ENCODE measurements around the gene SEMA3F. TPM values are rescaled to one million over a fixed set of nuclear protein-coding genes. Genes with fewer than 3 reads are reported as not detected.
A peak's percentile ranks its signal among the peaks of the same experiment; 100 is the strongest.

SEMA3F gene
- total RNA-seq, 1 donor from 2014 or later, result 33.5 TPM

DNA sequence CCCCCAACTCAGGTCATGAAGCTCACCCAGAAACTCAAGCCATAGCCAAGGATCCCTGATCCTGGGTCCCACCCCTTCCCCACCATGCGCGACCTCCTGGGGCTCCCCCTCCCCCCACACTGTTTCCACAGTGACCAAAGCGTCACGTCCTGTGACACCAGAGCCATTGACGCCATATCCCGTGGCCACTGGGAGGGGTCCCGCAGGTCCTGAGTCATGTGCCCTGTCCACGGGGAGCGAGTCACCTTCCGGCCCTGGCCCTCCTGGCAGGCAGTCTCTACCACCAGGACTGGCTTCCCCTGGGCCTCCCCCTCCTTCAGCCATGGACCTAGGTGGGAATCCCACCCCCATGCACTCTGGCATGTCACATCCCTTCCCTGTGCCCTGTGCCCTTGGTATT is 15.6 kb downstream of the SEMA3F start:
- DNase-seq (ENCODE audit: low read depth), result peak; percentile 67

DNA sequence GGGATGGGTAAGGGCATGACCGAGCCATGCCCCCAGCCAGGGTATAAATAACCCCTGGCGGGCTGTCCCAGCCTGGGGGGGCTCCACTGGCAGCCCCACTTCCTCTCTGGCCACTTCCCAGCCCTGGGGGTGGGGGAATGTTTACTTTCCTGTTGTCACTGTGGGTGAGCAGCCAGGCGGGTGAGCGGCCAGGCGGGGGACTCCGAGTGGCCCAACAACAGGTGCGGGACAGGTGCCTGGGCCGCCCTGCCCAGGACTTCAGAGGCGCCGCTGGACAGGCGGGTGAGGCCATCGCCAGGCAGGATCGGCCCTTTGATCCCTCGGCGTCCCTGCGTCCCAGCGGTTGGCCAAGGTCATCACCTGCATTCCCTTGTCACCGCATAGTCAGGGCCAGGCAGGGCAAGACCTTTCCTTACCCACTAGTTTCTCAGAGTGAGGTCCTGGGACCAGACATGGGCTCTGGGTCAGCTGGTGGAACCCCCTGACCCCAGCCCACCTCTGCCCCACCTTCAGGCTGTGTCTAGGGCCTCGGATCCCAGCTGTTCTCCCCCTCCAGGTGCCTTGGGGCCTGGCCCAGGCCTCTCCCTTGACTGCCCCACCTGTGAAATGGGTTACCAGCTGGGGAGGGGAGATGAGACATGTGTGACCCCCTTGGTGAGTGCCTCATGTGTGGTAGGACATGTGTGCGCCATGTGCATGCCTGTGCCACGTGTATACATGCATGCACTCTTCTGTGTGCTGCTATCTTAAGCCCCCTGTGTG is 16.6 kb downstream of the SEMA3F start:
- no peak for DNase-seq (ENCODE audit: low read depth)

DNA sequence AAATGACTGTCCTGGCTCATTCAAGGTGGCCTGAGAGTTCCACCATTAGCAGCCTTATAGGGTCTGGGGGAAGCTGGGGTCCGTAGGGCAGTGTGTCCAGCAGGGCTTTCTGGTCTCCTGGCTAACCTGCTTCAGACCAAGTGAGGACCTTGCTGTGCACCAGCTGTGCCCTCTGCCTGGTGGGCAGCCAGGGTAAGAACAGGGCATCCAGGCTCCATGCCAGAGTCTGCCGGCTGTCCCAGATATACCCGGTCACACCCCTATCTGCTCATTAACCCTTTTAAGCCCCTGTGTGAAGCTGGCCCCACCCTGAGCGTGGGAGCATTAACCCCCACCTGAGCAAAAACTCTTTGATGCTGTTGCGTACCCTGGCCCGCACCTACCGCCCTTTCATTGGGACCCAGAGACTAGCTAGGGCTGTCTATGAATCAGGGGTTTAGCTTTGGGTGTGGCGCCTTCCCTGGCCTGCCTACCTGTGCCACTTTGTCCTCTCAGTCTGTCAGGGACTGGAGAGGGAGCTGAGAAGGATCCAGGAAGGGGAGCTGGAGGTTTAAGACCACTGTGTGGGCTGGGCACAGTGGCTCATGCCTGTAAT is 17.6 kb downstream of the SEMA3F start:
- DNase-seq (ENCODE audit: low read depth), result no peak

DNA sequence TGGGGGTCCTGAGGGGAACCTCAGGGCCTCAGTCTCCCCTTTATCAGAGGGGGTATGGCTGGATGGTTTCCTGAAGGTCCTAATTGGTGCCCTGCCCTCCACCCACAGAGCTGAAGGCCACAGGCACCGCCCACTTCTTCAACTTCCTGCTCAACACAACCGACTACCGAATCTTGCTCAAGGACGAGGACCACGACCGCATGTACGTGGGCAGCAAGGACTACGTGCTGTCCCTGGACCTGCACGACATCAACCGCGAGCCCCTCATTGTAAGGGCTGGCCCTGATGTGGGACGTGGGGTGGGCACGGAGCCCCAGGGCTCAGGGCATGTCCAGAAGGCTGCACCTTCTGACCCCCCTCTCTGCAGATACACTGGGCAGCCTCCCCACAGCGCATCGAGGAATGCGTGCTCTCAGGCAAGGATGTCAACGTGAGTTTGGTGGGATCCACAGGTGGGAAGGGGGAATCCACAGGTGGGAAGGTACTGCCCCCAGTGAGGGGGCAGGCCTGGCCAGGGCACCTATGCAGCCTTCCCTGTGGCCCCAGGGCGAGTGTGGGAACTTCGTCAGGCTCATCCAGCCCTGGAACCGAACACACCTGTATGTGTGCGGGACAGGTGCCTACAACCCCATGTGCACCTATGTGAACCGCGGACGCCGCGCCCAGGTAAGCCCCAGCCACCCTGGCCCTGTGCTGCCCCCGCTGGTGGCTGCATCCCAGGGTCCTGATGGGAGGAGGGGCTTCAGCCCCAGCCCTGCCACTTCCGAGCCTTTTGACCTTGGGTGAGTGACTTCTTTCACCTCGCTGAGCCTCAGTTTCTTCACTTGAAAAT is 18.8 kb downstream of the SEMA3F start:
- DNase-seq (ENCODE audit: low read depth), result no peak

DNA sequence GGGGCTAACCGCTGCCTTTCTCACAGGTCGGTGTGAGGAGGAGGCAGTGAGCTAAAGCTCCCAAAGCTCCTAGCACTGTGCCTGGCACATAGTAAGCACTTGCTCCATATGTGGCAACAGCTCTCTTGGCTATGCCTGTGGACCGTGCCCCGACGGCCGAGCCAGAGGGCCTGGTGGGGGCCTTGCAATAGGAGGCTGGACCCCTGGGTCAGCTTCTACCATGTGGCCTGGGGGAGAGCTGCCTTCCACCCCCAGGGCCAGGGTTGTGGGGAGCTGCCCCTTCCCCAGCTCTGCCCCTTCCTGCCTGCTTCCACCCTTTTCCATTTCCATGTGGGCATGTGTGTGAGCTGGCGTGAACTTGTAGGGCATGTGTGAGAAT is 19.4 kb downstream of the SEMA3F start:
- DNase-seq (ENCODE audit: low read depth), result no peak

DNA sequence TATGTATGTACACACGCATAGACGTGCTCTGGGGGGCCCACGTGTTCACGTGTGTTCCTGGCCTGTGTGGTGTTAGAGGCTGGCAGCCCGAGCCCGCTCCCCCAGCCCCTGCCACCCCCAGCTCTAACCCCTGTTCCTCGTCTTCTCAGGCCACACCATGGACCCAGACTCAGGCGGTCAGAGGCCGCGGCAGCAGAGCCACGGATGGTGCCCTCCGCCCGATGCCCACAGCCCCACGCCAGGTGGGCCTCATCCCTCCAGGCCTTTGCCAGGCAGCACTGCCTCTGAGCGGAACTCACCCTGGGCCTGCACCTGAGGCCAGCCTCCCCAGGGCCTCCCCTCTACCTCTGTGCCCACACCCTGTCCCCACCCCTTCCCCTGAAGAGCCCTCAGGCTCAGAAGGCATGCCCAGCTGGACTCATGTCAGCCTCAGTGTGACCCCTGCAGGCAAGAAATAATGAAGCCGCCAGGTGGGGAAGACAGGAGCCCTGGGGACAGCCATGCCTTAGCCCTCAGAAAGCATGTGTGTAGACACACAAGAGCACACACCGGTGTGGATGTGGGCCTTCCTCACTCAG is 19.9 kb downstream of the SEMA3F start:
- no peak for DNase-seq (ENCODE audit: low read depth)

DNA sequence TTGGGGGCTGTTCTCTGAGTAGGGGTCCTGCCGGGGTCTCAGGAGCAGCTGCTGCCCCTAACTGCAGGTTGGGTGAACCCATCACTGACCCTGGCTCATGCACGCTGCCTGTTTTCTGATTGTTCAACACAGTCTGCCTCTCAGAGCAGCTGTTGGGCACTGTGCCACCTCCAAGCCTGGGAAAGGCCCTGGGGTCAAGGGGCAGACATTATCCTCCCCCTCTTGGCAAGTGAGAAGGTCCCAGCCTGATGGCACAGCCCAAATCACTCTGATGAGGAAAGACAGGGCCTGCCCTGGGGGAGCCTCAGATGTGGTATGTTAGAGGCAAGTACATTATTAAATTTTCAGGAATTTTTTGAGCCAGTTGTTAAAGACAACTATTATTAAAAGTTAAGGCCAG is 22.2 kb downstream of the SEMA3F start:
- no peak for DNase-seq (ENCODE audit: low read depth)

DNA sequence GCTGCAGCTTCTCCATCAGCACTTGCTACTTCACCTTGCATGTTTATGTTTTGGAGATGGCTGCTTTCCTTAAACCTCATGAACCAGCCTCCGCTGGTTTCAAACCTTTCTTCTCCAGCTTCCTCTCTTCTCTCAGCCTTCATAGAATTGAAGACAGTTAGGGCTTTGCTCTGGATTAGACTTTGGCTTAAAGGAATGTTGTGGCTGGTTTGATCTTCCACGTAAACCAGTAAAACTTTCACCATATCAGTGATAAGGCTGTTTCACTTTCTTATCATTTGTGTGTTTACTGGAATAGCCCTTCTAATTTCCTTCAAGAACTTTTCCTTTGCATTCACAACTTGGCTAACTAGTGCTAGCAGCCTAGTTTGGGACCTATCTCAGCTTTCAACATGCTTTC is 24.6 kb downstream of the SEMA3F start:
- DNase-seq (ENCODE audit: low read depth), result no peak

DNA sequence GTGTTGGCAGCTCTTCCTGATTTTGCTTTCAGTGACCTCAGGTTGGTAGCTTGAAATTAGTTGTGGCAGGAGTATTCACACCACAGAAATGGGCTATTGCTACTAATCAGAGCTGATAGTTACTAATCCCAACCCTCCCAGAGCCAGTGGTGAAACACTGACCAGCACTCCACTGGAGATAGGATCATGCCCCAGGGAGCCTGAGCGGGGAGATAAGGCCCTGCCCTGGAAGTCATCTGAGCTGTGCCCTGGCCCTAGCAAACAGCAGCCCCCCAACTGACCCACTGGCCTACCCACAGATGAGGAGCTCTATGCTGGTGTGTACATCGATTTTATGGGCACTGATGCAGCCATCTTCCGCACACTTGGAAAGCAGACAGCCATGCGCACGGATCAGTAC is 26.9 kb downstream of the SEMA3F start:
- DNase-seq (ENCODE audit: low read depth), result no peak

DNA sequence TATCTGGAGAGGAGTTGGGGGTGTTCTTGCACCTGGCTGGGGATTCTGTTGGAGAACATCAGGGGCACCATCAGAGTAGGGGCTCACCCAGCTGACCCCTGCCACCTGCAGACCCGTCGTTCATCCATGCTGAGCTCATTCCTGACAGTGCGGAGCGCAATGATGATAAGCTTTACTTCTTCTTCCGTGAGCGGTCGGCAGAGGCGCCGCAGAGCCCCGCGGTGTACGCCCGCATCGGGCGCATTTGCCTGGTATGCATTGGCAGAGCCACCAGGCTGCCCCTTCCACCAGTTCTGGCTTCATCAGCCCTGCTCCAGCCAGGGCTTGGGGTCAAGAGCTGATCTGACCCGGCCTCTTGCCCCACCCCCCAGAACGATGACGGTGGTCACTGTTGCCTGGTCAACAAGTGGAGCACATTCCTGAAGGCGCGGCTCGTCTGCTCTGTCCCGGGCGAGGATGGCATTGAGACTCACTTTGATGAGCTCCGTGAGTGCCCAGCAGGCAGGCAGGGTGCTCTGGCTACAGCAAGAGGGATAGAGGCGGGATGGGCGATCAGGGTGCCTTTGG is 27.5 kb downstream of the SEMA3F start:
- no peak for DNase-seq (ENCODE audit: low read depth)

DNA sequence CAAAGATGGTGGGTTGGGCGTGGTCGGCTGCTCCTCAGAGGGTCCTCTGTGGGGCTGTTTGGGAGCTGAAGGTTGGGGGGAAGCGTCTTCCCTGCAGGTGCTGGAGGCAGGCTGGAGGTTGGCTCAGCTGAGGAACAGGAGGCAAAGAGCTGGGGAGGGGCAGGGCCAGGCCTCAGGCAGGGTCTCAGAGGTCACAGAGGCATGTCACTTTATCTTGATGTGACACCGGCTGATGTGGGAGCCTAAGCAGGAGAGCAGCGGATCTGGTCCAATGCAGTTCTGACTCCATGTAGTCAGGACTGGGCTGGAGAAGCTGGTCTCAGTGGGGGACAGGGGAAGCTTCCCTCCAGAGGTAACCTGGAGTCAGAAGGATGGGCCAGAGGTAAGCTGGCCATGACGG is 28.6 kb downstream of the SEMA3F start:
- no peak for DNase-seq (ENCODE audit: low read depth)

DNA sequence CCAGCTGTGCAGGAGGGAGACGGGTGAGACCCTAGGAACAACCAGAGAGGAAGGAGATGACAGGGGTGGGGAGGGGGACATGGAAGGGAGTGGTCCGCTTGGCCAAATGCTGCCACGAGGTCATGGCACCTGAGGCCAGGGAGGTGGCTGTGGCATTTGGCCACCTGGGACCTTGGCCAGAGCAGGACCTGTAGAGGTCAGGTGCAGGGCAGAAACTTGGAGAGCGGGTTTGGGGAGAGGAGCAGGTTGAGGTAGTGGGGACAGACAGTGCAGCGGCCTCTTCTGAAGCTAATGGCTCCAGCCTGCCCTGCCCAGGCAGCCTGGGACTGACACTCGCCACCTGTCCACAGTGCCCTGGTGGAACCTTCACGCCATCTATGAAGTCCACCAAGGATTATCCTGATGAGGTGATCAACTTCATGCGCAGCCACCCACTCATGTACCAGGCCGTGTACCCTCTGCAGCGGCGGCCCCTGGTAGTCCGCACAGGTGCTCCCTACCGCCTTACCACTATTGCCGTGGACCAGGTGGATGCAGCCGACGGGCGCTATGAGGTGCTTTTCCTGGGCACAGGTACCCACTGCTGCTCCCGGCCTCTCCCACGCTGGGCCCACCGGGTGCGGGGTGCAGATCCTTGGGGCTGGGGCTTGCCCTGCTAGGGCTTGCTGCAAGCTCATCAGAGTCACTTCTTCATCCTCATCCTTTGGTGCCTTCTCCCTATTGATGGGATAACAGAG is 29.3 kb downstream of the SEMA3F start:
- DNase-seq (ENCODE audit: low read depth), result no peak

DNA sequence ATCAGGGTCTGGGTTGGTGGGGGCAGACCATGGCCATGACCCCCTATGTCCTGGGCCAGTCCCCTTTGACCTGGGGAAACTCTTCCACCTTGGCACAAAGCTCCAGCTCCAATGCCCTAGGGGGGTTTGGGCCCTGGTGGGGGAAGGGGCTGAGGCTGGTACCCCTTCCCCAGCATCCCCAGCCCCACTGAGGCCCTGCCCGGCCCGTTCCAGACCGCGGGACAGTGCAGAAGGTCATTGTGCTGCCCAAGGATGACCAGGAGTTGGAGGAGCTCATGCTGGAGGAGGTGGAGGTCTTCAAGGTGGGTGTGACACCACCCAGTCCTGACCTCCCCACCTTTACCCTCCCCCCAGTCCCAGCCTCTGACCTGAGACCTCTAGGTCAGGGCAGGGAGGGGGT is 30.1 kb downstream of the SEMA3F start:
- no peak for DNase-seq (ENCODE audit: low read depth)

DNA sequence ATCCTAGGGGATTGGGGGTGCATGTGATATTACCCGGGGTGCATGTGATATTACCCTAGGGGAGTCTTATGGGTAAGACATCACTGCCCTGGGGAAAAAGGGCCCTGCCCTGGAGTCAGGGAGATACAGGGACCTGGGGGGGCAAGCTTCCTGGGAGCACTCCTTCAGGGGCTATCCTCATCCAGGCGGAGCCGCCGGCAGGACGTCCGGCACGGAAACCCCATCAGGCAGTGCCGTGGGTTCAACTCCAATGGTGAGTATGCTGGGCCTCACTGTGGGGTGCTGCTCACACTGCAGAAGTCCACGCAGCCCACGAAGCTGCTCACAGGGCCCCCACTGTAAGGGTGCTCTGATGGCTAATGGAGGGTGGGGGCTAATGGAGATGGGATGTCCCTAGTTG is 31.0 kb downstream of the SEMA3F start:
- DNase-seq (ENCODE audit: low read depth), result no peak

DNA sequence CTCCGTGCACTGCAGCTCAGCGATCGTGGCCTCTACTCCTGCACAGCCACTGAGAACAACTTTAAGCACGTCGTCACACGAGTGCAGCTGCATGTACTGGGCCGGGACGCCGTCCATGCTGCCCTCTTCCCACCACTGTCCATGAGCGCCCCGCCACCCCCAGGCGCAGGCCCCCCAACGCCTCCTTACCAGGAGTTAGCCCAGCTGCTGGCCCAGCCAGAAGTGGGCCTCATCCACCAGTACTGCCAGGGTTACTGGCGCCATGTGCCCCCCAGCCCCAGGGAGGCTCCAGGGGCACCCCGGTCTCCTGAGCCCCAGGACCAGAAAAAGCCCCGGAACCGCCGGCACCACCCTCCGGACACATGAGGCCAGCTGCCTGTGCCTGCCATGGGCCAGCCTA is 32.6 kb downstream of the SEMA3F start:
- DNase-seq (ENCODE audit: low read depth), result no peak

DNA sequence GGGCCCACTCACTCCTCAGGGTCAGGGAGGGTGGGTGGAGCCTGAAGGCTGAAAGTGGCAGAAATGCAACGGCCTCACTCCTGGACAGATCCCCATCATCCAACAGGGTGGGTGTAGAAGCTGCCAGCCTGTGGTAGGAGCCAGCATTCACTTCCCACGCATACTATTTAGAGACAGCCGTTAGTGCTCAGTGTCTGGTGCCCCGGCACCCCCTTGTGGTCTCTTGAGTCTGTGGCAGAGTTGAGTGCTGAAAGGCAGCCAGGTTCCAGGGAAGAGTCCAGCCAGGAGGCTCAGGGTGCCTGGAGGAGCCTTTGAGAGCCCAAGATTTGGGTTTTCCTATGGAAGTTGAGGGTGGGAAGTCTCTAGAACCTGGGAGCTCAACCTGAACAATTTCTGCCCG is 34.1 kb downstream of the SEMA3F start:
- DNase-seq (ENCODE audit: low read depth), result peak; percentile 76

DNA sequence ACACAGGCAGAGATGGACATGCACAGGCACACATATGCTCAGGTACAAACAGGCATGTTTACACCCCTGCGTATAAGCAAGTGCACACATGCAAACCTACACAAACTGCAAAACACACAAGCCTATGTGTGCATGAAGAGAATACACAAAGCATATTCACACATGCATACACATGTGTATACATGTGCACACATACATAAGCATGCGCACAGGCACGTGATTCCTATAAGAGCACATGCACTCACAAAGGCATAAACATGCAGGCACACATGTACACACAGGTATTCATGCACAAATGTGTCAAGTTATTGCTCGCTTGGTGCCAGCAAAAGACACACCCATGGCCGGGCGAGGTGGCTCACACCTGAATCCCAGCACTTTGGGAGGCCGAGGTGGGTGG is 34.9 kb downstream of the SEMA3F start:
- DNase-seq (ENCODE audit: low read depth), result no peak

DNA sequence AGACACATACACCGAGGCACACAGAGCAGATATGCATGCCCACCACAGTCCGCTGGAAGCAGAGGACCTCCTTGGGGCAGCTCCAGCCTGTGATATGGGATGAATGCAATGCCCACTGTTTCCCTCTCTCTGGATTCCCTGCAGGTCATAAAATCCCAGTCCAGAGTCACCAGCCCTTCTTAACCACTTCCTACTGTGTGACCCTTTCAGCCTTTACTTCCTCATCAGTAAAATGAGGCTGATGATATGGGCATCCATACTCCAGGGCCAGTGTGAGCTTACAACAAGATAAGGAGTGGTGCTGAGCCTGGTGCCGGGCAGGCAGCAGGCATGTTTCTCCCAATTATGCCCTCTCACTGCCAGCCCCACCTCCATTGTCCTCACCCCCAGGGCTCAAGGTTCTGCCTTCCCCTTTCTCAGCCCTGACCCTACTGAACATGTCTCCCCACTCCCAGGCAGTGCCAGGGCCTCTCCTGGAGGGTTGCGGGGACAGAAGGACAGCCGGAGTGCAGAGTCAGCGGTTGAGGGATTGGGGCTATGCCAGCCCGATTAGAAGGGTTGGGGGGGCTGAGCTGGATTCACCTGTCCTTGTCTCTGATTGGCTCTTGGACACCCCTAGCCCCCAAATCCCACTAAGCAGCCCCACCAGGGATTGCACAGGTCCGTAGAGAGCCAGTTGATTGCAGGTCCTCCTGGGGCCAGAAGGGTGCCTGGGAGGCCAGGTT is 36.0 kb downstream of the SEMA3F start, which contains the start of gene GNAT1:
Gene GNAT1 (plus strand): TSS at position 675 of the 725 bp plus-strand sequence. CDS start 116 bp downstream, outside the sequence.
- peak; percentile 16 for DNase-seq (ENCODE audit: low read depth)

DNA sequence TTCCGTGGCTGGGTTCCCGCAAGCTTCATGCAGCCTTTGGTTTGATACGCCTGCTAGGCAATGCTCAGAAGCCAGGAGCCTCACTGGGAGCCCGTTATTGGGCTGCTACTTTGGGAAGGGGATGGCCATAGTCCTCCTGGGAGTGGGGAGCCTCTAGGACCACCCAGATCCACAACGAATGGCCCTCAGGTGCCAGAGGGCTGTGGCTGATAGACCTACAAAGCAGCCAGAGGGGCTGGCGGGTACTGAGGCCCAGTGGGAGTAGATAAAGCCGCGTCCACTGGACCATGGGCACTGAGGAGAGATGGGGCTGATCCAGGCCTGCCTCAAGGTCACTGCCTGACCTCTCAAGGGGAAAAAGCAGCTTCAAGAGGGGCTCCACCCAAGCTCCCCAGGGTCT is 37.0 kb downstream of the SEMA3F start:
- no peak for DNase-seq (ENCODE audit: low read depth)

DNA sequence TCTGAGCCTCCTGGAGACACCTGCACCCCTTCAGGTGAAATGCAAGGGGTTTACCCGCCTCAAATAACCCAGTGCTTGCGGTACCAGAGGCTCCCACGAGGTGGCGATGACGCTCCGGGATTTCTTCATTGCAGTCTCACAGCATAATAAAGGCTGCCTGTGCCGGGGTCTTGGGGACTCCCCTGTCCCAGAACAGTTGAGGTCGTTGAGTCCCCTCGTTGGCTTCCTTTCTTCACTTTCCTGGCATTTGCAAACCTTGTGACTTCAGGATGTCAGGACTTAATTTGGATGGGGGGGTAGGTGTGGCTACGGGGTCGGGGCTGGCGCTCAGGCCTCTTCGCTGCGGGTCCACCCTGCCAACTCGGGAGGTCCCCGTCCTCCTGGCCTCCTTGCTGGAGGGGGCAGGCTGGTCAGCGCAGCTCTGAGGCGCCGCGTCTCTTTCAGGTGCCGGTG is 37.6 kb downstream of the SEMA3F start:
- DNase-seq (ENCODE audit: low read depth), result peak; percentile 38

DNA sequence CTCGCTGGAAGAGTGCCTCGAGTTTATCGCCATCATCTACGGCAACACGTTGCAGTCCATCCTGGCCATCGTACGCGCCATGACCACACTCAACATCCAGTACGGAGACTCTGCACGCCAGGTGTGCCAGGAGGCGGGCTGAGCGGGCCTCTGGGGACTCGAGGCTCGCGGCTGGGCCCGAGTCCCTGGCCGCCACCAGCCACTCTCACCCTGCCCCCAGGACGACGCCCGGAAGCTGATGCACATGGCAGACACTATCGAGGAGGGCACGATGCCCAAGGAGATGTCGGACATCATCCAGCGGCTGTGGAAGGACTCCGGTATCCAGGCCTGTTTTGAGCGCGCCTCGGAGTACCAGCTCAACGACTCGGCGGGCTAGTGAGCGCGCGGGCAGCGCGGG is 38.2 kb downstream of the SEMA3F start:
- no peak for DNase-seq (ENCODE audit: low read depth)
